GM04504 (cell line): Measurements from ENCODE around the gene C11orf24.
"Not testable (repeated sequence)": the region's sequence is repeated elsewhere in the genome, so short reads cannot be mapped to it uniquely, and the experiment has no call there.

Experiments
- DNase-seq: peaks from one replicate; pipeline ENCODE4 v3.0.0-alpha.2; 2012; ENCODE audit warnings: low read depth

Gene C11orf24

GRCh38 chr11:68271781-68272608 lies at the start of gene C11orf24:
C11orf24 (minus strand) TSS chr11:68271973; CDS start chr11:68263767, 8,206 bp downstream.
- DNase-seq: peak; percentile 85

- no peak for DNase-seq
Observed at GRCh38 chr11:68317147-68317785, 45.5 kb upstream of the C11orf24 start.

DNA sequence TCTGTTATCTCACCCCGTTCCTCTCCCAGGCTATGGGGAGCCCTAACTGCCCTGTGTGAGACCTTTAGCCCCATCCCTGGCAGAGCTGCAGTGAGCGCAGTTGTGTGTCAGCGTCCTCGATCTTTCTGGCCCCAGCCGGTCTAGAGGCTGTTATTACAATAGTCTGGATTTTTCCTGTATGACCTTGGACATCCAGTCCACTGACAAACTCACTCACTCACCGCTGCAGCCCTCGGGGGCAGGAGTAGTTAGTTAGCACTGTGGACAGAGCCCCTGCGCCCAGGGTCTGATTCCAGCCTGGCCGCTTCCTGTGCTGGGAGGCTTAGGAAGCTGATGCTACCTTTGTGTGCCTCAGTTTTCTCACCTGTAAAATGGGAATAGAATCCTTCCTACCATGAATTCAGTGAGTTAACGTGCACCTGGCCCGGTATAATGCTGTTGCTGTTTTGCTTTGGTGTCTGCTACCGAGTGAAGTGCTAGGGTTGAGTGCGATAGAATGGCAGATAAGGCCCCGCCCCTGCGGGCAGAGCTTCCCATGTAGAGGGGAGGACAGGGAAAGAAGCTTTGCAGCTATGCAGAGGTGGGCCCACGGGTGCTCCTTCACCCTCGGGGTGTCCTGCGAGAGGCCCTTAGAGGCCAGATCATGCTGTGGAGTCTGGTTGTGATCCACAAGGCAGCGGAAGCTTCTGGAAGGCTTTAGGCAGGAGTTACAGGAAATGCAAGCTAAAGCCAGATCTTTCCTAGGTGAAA lies 43.6 kb upstream of the C11orf24 start:
- no peak for DNase-seq

DNA sequence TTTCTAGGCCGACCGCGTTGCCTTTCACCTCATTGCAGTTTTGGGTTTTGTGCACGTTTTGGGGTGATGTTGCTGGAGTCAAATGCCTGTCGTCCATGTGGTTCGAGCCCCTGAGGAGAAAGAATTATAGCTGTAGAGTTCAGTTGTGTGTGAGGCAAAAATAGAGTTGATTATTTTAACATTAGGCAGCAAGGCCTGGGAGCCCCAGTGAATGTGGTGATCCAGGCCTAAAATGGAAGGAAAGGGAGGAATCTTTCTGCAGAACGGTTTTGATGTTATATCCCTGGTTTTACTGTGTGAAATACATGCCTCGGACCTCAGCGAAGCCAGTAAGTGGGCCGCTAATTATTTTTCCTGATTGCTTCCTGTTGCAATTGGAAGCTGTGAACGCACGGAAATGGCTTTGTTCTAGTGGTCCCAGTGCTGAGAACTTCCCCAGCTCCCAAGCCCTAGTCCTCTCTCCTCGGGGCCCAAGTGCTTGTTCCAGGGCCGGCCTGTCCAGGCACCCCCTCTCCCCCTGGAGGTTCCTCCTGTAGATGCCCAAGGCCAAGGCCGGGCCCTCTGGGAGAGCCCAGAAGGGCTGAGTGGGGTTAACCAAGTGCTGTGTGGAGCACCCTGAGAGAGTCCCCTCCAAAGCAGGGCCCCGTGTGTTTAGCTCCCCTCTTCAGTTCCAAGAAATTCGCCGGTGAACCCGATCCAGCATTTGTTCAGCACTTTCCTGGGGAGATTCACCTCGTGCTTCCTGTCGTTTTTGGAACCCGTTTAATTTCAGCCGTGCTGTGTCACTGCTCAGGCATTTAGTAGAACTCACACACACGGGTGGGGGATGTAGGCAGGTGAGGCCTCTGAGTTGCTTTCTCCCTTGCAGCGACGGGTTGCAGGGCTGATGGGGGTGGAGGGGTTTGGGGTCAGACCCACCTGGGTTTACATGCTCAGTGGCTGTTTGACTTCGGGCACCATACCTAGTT lies 42.7 kb upstream of the C11orf24 start:
- DNase-seq: no peak

DNA sequence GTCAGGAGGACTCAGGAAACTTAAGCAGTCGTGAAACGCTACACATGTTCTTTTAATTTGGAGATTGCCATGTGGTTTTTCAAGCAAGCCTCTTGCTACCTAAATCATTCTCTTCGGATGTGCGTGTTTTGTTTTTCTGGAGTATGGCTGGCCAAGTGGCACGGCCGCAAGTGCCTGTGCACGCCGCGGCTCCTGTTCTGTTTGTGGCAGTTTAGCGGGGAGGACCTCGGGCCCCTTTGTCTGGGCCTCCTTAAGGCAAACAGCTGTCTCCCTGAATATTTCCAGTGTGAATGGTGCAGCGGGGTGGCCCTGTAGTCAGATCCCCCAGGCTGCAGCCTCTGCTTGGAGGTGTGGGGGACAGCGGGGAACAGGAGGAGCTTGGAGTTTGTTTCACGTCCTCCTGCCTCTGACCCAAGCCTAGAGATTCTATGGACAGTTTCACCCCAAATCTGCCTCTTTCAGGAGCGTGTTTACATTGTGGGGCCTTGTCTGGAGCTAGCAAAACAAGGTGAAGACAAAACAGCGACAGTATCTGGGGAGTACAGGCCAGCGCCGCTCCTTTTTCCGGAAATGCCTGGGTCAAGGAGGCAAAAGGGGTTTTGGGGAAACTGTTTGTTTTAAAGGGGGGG lies 41.9 kb upstream of the C11orf24 start:
- no peak for DNase-seq

GRCh38 chr11:68312780-68313573 lies 41.2 kb upstream of the C11orf24 start:
- DNase-seq: no peak

DNA sequence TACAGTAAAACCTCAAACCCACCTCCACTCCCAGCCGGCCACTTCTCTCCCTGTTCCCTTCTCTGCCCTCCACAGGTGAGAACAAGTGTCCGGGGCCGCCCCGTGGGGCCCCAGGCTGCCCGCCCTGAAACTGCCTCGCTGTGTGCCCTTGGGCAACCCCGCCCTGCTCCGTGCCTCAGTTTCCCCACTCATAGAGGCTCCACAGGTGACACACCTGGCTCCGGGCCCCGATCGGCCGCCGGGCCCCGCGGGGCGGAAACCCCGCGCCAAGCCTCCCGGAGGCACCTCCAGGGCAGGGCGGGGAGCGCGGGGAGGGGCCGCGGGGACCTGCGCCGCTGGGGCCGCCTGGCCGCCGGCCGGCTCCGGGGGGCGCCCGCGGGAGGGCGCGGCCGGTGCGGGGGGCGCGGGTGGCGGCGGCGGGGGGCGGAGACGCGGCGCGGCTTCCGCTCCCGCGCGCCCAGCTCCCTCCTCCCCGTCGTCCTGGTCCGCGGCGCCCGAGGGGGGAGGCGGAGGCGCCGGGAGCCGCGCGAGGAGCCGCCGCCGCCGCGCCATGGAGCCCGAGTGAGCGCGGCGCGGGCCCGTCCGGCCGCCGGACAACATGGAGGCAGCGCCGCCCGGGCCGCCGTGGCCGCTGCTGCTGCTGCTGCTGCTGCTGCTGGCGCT lies 40.5 kb upstream of the C11orf24 start, which contains the start of gene LRP5:
Gene LRP5 (plus strand): TSS at position 475 of the 663 bp plus-strand sequence. CDS start 124 bp downstream, at position 599.
- no peak for DNase-seq

- no peak for DNase-seq
Observed at GRCh38 chr11:68311160-68312116, 39.7 kb upstream of the C11orf24 start.

GRCh38 chr11:68309621-68310185 lies 37.9 kb upstream of the C11orf24 start:
- DNase-seq: no peak

- DNase-seq: no peak
Observed at GRCh38 chr11:68308068-68308467, 36.3 kb upstream of the C11orf24 start.

- DNase-seq: no peak
Observed at GRCh38 chr11:68306636-68307035, 34.9 kb upstream of the C11orf24 start.

DNA sequence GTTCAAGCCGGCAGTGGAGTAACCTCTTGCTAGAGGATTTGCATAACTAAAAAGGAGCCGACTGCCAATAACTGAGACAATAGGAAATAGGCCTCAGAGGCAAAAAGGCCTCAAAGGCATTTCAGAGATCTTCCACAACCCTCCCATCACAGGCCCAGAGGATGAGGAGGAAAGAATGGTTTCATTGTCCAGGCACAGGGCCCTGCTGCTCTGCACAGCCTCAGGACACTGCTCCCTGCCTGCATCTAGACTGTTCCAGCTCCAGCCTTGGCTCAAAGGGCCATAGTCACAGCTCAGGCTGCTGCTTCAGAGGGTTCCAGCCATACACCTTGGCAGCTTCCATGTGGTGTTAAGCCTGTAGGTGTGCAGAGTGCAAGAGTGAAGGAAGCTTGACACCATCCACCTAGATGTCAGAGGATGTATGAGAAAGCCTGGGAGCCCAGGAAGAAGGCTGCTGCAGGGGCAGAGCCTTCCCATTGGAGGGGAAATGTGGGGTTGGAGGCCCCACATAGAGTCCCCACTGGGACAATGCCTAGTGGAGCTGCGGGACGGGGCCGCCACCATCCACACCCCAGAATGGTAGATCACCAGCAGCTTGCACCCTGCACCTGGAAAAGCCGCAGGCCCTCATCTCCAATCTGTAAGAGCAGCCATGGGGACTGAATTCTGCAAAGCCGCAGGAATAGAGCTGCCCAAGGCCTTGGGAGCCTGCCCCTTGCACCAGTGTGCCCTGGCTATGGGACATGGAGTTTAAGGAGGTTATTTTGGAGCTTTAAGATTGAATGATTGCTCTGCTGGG lies 32.4 kb upstream of the C11orf24 start:
- DNase-seq: no peak

DNA sequence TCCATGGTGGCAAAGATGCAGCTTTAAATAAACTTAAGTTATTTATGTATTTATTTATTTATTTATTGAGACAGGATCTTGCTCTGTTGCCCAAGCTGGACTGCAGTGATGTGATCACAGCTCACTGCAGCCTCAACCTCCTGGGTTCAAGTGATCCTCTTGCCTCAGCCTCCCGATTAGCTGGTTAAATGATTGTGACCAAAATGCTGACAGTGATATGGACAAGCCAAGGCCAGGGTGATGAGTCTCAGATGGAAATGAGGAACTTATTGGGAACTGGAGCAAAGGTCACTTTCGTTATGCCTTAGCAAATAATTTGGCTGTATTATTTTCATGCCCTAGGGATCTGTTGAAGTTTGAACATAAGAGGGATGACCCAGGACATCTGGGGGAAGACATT lies 31.3 kb upstream of the C11orf24 start:
- DNase-seq: no peak

DNA sequence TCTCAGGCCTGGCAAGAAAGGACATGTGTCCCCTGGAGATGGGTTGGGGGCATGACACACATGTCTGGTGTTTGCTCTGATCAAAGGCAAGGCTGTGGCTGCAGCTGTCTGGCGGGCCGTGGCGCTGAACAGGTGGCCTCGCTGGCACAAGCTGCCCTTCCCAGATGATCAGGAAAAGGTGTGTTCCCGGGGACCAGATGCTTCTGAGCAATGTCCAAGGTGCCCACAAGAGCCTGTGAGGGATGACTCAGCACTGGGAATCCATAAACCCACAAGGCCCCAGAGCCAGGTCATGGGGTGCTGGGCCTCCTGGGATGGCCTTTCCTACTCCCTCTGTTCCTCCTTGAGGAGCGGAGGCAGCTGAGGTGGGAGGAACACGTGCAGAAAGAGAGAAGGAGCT lies 30.9 kb upstream of the C11orf24 start:
- no peak for DNase-seq

GRCh38 chr11:68302256-68302655 lies 30.5 kb upstream of the C11orf24 start:
- DNase-seq: no peak

DNA sequence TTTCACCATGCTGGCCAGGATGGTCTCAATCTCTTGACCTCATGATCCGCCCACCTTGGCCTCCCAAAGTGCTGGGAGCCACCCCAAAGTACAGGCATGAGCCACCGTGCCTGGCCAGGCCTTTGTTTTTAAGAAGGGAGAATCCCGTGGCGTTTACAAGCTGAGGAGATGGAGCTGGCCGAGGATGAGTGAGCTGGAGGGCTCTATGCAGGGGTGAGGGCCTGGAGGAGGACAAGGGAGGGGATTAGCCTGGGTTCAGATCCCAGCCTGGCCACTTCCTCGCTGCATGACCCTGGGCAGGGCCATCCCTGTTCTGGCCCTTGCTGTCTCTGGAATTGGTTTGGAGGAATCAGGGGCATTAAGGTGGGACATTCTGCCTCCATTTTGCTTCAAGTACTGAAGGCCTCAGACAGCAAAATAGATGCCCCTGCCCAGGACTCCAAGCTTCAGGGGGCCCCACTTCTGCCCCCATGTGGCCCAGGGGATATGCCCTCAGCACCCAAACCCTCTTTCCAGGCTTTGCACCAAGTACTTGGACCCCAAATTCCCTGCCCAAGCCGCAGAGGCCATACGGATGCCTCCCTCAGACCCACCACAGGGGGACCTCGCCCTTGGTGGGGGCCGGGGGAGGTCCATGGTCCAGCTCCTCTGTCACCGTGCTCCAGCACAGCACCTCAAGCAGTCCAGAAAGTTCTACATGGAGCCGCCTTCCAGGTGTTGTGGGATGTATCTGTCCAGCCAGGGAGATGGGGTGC lies 28.5 kb upstream of the C11orf24 start:
- DNase-seq: no peak

DNA sequence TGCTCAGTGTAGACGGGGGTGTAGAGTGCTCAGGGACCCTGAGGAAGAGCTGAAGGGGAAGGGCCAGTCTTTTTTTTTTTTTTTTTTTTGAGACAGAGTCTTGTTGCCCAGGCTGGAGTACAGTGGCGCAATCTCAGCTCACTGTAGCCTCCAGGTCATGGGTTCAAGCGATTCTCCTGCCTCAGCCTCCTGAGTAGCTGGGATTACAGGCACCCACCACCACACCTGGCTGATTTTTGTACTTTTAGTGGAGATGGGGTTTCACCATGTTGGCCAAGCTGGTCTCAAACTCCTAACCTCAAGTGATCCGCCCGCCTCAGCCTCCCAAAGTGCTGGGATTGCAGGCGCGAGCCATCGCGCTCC lies 27.7 kb upstream of the C11orf24 start:
- DNase-seq: not testable (repeated sequence)
